ENCODE measurements around the gene MEAK7. TPM values are rescaled to one million over a fixed set of nuclear protein-coding genes. Genes with fewer than 3 reads are reported as not detected.

Gene MEAK7
- total RNA-seq, 1 donor from 2014 or later = 10.8 TPM

DNA sequence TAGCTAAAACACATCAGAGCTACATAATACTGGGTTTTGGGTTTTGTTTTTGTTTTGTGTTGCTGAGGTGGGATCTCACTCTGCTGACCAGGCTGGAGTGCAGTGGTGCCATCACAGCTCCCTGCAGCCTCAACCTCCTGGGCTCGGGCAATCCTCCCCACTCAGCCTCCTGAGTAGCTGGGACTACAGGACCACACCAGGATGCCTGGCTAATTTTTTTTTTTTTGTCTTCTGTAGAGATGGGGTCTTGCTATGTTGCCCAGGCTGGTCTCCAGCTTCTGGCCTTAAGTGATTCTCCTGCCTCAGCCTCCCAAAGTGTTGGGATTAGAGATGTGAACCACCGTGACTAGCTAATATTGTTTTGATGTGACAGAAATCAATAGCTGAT, 6.2 kb downstream of the MEAK7 start:
- intact Hi-C loops (cut with DNase I) = no loop called here
- peak; percentile 28 for DNase-seq
- H3K4me1 ChIP-seq = no peaks in the 10 kb centered on the region
- TF ChIP-seq, protein P1, sequence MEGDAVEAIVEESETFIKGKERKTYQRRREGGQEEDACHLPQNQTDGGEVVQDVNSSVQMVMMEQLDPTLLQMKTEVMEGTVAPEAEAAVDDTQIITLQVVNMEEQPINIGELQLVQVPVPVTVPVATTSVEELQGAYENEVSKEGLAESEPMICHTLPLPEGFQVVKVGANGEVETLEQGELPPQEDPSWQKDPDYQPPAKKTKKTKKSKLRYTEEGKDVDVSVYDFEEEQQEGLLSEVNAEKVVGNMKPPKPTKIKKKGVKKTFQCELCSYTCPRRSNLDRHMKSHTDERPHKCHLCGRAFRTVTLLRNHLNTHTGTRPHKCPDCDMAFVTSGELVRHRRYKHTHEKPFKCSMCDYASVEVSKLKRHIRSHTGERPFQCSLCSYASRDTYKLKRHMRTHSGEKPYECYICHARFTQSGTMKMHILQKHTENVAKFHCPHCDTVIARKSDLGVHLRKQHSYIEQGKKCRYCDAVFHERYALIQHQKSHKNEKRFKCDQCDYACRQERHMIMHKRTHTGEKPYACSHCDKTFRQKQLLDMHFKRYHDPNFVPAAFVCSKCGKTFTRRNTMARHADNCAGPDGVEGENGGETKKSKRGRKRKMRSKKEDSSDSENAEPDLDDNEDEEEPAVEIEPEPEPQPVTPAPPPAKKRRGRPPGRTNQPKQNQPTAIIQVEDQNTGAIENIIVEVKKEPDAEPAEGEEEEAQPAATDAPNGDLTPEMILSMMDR (IDR thresholded peaks at IDR 0.05) = no peak
- no peaks in the 10 kb centered on the region for H3K27me3 ChIP-seq
- ATAC-seq = no peak
- H3K4me3 ChIP-seq = no peak overlapping the region
- H3K27ac ChIP-seq = no peak overlapping the region
- no peaks in the 10 kb centered on the region for H3K9me3 ChIP-seq
- H3K36me3 ChIP-seq = peaks cover 44% of the 10 kb centered on the region

DNA sequence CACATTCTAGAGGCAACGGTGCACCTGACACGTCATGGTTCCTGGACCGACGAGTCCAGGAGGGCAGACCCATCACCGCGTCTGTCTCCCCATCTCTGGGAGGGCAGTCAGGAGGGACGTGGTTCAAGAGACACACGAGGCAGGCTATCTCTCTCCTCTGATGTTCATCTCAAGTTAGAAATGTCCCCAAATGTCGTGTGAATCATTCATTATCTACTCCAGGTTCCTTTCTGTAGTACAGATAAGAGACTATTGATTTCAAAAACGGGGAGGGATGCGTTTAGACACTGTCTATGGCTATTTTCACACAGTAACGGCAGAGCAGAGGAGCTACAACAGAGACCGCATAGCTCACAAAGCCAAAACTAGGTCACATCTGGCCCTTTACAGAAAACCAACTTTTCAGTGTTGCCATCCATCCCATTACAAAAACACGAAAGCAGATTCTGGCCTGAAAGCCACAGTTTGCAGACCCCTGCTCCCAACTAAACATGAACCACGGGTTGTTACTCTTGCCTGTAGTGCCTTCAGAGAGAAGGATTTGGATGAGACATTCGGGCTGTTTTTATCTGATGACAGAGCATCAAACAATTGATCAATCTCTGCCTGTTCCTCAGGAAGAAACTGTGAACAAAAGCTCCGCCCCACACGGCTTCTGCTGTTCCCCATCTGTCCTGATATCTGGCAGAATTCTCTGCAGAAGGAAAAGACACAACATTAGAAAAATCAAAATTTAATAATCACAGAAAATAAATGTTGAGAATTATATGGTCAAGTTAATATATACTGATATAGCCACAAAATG, 6.8 kb downstream of the MEAK7 start:
- Histone ChIP-seq H3K27me3 (no peaks in the 10 kb centered on the region), H3K27ac (no peak overlapping the region), H3K9me3 (no peaks in the 10 kb centered on the region), H3K4me3 (no peak overlapping the region), H3K36me3 (peaks cover 47% of the 10 kb centered on the region), H3K4me1 (no peaks in the 10 kb centered on the region)
- DNase-seq = peak; percentile 30
- TF ChIP-seq, protein P1 (IDR thresholded peaks at IDR 0.05) = no peak
- ATAC-seq = no peak
- intact Hi-C loops (cut with DNase I) = no loop called here

DNA sequence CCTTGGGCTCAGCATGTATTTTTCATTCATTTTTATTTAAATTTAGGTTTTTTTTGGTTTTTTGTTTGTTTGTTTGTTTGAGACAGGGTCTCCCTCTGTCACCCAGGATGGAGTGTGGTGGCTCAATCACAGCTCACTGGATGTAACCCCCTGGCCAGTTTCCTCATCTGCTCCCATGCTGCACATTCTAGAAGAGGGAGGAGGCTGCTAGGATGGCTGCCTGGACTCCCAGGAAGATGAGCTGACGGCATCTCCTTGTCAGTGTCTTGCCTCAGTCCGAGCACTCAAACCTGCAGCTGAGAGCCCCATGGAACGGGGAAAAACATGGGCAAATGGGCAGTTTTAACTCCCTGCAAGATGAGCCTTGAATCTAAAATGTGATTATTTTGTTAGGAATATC, 7.5 kb downstream of the MEAK7 start:
- Histone ChIP-seq H3K4me1 (no peaks in the 10 kb centered on the region), H3K36me3 (peaks cover 47% of the 10 kb centered on the region), H3K4me3 (no peak overlapping the region), H3K27me3 (no peaks in the 10 kb centered on the region), H3K9me3 (no peaks in the 10 kb centered on the region), H3K27ac (no peak overlapping the region)
- no peak for ATAC-seq
- intact Hi-C loops (cut with DNase I) = no loop called here
- TF ChIP-seq, protein P1 (IDR thresholded peaks at IDR 0.05) = no peak
- peak; percentile 4 for DNase-seq

DNA sequence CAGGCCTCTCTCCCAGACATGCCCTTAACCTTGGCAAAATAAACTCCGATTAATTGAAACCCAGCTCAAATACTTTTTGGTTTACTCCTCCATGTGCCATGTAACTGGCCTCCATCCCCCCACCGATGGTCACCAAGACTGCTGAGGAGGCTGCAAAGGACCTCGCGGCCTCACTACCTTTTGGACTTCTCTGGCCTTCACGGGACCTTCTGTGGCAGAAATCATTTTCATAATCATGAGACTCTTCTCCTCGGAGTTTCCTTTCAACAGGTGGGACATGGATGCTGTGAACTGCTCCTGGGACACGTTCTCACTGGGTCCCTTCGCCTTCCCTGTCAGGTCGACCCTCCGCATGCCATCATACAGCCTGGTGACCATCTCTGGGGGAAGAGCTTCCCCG, 9.0 kb downstream of the MEAK7 start:
- DNase-seq (peak; percentile 23), ATAC-seq (no peak)
- Histone ChIP-seq H3K27ac (no peak overlapping the region), H3K4me3 (no peak overlapping the region), H3K36me3 (peaks cover 47% of the 10 kb centered on the region), H3K27me3 (no peaks in the 10 kb centered on the region), H3K4me1 (no peaks in the 10 kb centered on the region), H3K9me3 (no peaks in the 10 kb centered on the region)
- intact Hi-C loops (cut with DNase I) = no loop called here
- TF ChIP-seq, protein P1 (IDR thresholded peaks at IDR 0.05) = no peak

DNA sequence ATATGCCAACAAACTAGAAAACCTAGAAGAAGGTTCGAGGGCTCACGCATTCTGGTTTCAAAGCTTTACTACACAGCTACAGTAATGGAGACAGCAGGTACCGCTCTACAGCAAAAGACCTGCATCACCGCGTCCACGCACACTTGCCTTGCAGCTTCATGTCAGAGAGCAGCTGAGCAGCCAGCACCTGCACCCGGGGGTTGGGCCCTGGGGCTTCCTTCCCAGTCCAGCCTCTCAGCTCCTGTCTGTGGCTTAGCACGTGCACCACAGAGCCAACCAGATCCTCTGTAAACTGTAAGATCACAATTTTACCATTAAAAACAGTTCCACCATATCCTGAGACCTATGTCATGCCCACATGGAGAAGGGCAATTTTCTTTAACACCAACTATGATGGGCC, 15.3 kb downstream of the MEAK7 start:
- TF ChIP-seq, protein P1 (IDR thresholded peaks at IDR 0.05) = no peak
- intact Hi-C loops (cut with DNase I) = loop anchor here (10.0 kb wide), 1 partner anchor 214 kb away; no protein-coding TSS in a partner anchor
- H3K4me1 ChIP-seq = no peaks in the 10 kb centered on the region
- H3K9me3 ChIP-seq = no peaks in the 10 kb centered on the region
- H3K4me3 ChIP-seq = no peak overlapping the region
- H3K27ac ChIP-seq = no peak overlapping the region
- H3K27me3 ChIP-seq = no peaks in the 10 kb centered on the region
- no peak for ATAC-seq
- H3K36me3 ChIP-seq = peaks cover 50% of the 10 kb centered on the region
- DNase-seq = peak; percentile 48
